T-cell (primary cell): ENCODE results near the gene PLRG1. TPM values are rescaled to one million over a fixed set of nuclear protein-coding genes. Genes with fewer than 3 reads are reported as not detected.
A peak's percentile ranks its signal among the peaks of the same experiment; 100 is the strongest.

Experiments
- ATAC-seq, 4 experiments: fragments of 200-7000 bp in 3 of 4; fragments of 150-1000 bp in 1 of 4; cut with Tn5 transposase; replicated peaks in 1 of 4; 1 replicate in 3 of 4; 2 replicates in 1 of 4; pipeline ENCODE4 v1.10.0; 2021; ENCODE audit warnings: moderate library complexity in 3 of 4, mild to moderate bottlenecking in 2 of 4, moderate number of reproducible peaks in 1 of 4
- CTCF ChIA-PET, 2 donors: fragments of 300-600 bp; sonication (Branson Sonifier 250); formaldehyde crosslinking; loops; one replicate each; lab custom pipeline; 2022; ENCODE audit warnings: antibody characterized with exemption in 2 of 2; lab: Charles Lee
- POLR2A ChIA-PET, 2 donors: fragments of 300-600 bp; sonication (Branson Sonifier 250); formaldehyde crosslinking; loops; one replicate each; lab custom pipeline; 2022; ENCODE audit warnings: antibody characterized with exemption in 2 of 2; lab: Charles Lee
- DNase-seq, 35 experiments: peaks; one replicate each; pipeline versions ENCODE4 v3.0.0 to v3.0.0-alpha.2; 2013 to 2023
- H3K27ac ChIP-seq: one replicate; pipeline ENCODE4 v1.5.1; 2013; ENCODE audit warnings: low read length
- H3K27me3 ChIP-seq, 2 experiments: replicated peaks in 1 of 2; 1 replicate in 1 of 2; 2 replicates in 1 of 2; pipeline versions ENCODE4 v1.6.1 to v1.7.0; 2013; ENCODE audit warnings: low read length in 1 of 2, mixed read lengths in 1 of 2; ENCODE audit not compliant: control insufficient read depth in 2 of 2, insufficient read depth in 2 of 2; ENCODE audit errors: extremely low read depth in 1 of 2
- H3K36me3 ChIP-seq, 2 donors: 1 replicate in 1 of 2; 2 replicates in 1 of 2; pipeline versions ENCODE4 v1.6.1 to v1.7.0; 2013; ENCODE audit warnings: low read length in 1 of 2; ENCODE audit not compliant: control insufficient read depth in 2 of 2, insufficient read depth in 1 of 2; ENCODE audit errors: extremely low read depth in 1 of 2
- H3K4me1 ChIP-seq, 2 experiments: 1 replicate in 1 of 2; 2 replicates in 1 of 2; pipeline versions ENCODE4 v1.6.1 to v1.7.0; 2013; ENCODE audit warnings: low read length in 2 of 2, mixed read lengths in 1 of 2; ENCODE audit not compliant: insufficient read depth in 2 of 2, control insufficient read depth in 1 of 2; ENCODE audit errors: extremely low read depth in 1 of 2
- H3K4me3 ChIP-seq, 2 donors: 1 replicate in 1 of 2; 2 replicates in 1 of 2; pipeline versions ENCODE4 v1.5.1 to v1.7.0; 2013; ENCODE audit warnings: mild to moderate bottlenecking in 2 of 2, low read length in 1 of 2, moderate library complexity in 1 of 2; ENCODE audit not compliant: control insufficient read depth in 1 of 2; ENCODE audit errors: extremely low read depth in 1 of 2
- H3K9me3 ChIP-seq: 2 replicates; pipeline ENCODE4 v1.7.0; 2013
- H3K27ac Mint-ChIP-seq, 2 donors: one replicate each; pipeline ENCODE4 v1.8.0; 2020 to 2021; ENCODE audit warnings: mild to moderate bottlenecking in 2 of 2, mixed read lengths in 2 of 2
- H3K27me3 Mint-ChIP-seq, 2 donors: one replicate each; pipeline ENCODE4 v1.8.0; 2021 to 2022; ENCODE audit warnings: mixed read lengths in 2 of 2
- H3K36me3 Mint-ChIP-seq: one replicate; pipeline ENCODE4 v1.8.0; 2021; ENCODE audit warnings: mixed read lengths
- H3K4me1 Mint-ChIP-seq, 3 donors: one replicate each; pipeline ENCODE4 v1.8.0; 2020 to 2022; ENCODE audit warnings: mixed read lengths in 3 of 3, mild to moderate bottlenecking in 1 of 3
- H3K4me3 Mint-ChIP-seq, 3 donors: one replicate each; pipeline ENCODE4 v1.8.0; 2020 to 2022; ENCODE audit warnings: mild to moderate bottlenecking in 3 of 3, mixed read lengths in 3 of 3, moderate library complexity in 3 of 3
- H3K9me3 Mint-ChIP-seq, 3 donors: one replicate each; pipeline ENCODE4 v1.8.0; 2020 to 2022; ENCODE audit warnings: mixed read lengths in 3 of 3
- WGBS: methylation state at CpG from one replicate; pipeline ENCODE4 v1.1.5; 2013; ENCODE audit warnings: missing lambda C conversion rate; ENCODE audit not compliant: insufficient coverage; 5-methylcytosine and 5-hydroxymethylcytosine counted together
- total RNA-seq, 35 experiments: library from RNA in 6 of 35; stranded (reverse) in 6 of 35; fragments of 120-200 nt in 1 of 35; gene quantifications; one replicate each; pipeline versions ENCODE4 v1.2.1 to v1.2.4 and lab custom pipeline; 2013 to 2026

PLRG1 gene
- total RNA-seq, 5 donors from 2014 or later (not counting 1 experiment from before 2014, with no cell fraction given): 58.7 to 77.4 (median 62.7) TPM

DNA sequence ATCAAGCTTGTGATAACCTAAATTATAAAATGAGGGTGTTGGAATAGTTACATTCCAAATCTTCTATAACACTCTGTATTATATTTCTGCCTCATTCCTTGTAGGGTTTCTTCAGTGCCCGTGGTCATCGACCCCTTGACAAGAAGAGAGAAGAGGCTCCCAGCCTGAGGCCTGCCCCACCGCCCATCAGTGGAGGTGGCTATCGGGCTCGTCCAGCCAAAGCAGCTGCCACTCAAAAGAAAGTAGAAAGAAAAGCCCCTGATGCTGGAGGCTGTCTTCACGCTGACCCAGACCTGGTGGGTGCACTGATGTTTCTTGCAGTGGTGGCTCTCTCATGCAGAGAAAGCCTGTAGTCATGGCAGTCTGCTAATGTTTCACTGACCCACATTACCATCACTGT is 15.5 kb upstream of the PLRG1 start:
- H3K4me3 Mint-ChIP-seq: no peak overlapping the region
- DNase-seq (no peak), ATAC-seq (no peak)
- no peaks in the 10 kb centered on the region for H3K36me3 Mint-ChIP-seq
- no peak overlapping the region for H3K27ac ChIP-seq
- H3K4me3 ChIP-seq: no peak overlapping the region
- no peaks in the 10 kb centered on the region for H3K27me3 ChIP-seq
- CTCF ChIA-PET: interaction anchor here in 1 of 2 donors (0.6 kb wide), 1 partner anchor 22 kb away, joined by 3 read pairs; no protein-coding TSS in a partner anchor
- no peaks in the 10 kb centered on the region for H3K36me3 ChIP-seq
- POLR2A ChIA-PET: no interaction called here
- H3K4me1 ChIP-seq: no peaks in the 10 kb centered on the region
- no peaks in the 10 kb centered on the region for H3K9me3 Mint-ChIP-seq
- H3K4me1 Mint-ChIP-seq: no peaks in the 10 kb centered on the region
- no peak overlapping the region for H3K27ac Mint-ChIP-seq
- 80% methylated on average over 2 of the region's 6 CpGs for WGBS
- H3K9me3 ChIP-seq: no peaks in the 10 kb centered on the region
- H3K27me3 Mint-ChIP-seq: peaks cover 0 to 11% of the 10 kb centered on the region in 2 donors

DNA sequence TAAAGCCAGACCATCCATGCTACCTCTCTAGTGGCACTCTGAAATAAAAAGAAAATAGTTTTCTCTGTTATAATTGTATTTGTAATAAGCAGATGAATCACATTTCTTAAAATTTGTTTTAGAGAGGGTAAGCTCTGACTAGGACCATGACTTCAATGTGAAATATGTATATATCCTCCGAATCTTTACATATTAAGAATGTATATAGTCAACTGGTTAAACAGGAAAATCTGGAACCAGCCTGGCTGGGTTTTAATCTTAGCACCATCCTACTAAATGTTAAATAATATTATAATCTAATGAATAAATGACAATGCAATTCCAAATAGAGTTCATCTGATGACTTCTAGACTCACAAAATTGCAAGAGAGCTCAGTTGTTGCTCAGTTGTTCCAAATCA is 14.1 kb upstream of the PLRG1 start:
- CTCF ChIA-PET: interaction anchor here in 1 of 2 donors (0.6 kb wide), 2 partner anchors 12 to 58 kb away, joined by 3 to 5 read pairs; no protein-coding TSS in a partner anchor
- WGBS: no CpG with 5 or more reads among the region's 1 CpG

DNA sequence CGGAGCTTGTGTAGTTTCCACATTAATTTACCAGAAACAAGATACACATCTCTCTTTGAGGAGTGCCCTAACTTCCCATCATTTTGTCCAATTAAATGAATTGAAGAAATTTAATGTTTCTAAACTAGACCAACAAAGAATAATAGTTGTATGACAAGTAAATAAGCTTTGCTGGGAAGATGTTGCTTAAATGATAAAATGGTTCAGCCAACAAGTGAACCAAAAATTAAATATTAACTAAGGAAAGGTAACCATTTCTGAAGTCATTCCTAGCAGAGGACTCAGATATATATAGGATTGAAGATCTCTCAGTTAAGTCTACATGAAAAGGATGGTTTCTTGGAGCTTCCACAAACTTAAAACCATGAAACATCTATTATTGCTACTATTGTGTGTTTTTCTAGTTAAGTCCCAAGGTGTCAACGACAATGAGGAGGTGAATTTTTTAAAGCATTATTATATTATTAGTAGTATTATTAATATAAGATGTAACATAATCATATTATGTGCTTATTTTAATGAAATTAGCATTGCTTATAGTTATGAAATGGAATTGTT is 12.6 kb upstream of the PLRG1 start, which contains the start of gene FGB:
TSS of gene FGB (plus strand) at position 315 of the 558 bp plus-strand sequence. CDS start at position 323, 8 bp downstream.
- H3K4me1 ChIP-seq: no peaks in the 10 kb centered on the region
- Mint-ChIP-seq H3K27me3 (peaks cover 2 to 13% of the 10 kb centered on the region in 2 donors), H3K36me3 (no peaks in the 10 kb centered on the region), H3K4me1 (no peaks in the 10 kb centered on the region), H3K27ac (no peak within 1 kb of the TSS), H3K9me3 (no peaks in the 10 kb centered on the region), H3K4me3 (no peak within 1 kb of the TSS)
- H3K9me3 ChIP-seq: no peaks in the 10 kb centered on the region
- no peak within 1 kb of the TSS for H3K4me3 ChIP-seq
- no CpG with 5 or more reads among the region's 2 CpGs for WGBS
- peaks cover 0 to 2% of the 10 kb centered on the region in 2 experiments for H3K27me3 ChIP-seq
- no peak for DNase-seq
- POLR2A ChIA-PET: no interaction called here
- no peak for ATAC-seq
- CTCF ChIA-PET: interaction anchor here (0.6 to 1.3 kb wide), 5 partner anchors 9 to 59 kb away, joined by 3 to 5 read pairs (median 3); no protein-coding TSS in a partner anchor
- no peak within 1 kb of the TSS for H3K27ac ChIP-seq
- H3K36me3 ChIP-seq: no peaks in the 10 kb centered on the region

More for the DNA sequence above, 14.1 kb upstream of the PLRG1 start:
- POLR2A ChIA-PET: no interaction called here
- ATAC-seq (no peak), DNase-seq (no peak)
- Mint-ChIP-seq H3K27me3 (peaks cover 0 to 9% of the 10 kb centered on the region in 2 donors), H3K4me1 (no peaks in the 10 kb centered on the region), H3K9me3 (no peaks in the 10 kb centered on the region), H3K4me3 (no peak overlapping the region), H3K27ac (no peak overlapping the region), H3K36me3 (no peaks in the 10 kb centered on the region)
- Histone ChIP-seq H3K4me3 (no peak overlapping the region), H3K9me3 (no peaks in the 10 kb centered on the region), H3K27me3 (no peaks in the 10 kb centered on the region), H3K4me1 (no peaks in the 10 kb centered on the region), H3K36me3 (no peaks in the 10 kb centered on the region), H3K27ac (no peak overlapping the region)

DNA sequence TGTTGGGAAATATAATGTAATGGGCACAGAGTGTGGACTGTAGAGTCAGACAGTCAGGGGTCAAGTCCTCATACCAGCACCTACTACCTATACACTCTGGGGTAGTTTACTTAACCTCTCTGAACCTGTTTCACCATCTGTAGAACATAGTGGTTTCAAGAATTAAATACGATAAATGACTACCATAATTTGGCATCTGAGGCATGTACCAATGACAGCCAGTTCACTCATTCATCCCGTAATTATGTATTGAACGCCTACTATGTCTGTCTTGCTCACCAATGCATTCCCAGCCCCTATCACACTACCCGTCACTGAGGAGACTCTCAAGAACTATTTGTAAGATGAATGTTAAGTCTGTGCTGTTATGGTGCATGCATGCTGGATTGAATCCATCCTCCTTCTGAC is 10.6 kb upstream of the PLRG1 start:
- no peaks in the 10 kb centered on the region for H3K9me3 Mint-ChIP-seq
- DNase-seq (no peak), ATAC-seq (no peak)
- no peak overlapping the region for H3K27ac ChIP-seq
- ChIA-PET CTCF (interaction anchor here in 1 of 2 donors (1.1 kb wide), 1 partner anchor 13 kb away, joined by 3 read pairs; no protein-coding TSS in a partner anchor), POLR2A (no interaction called here)
- no peaks in the 10 kb centered on the region for H3K9me3 ChIP-seq
- peaks cover 2 to 17% of the 10 kb centered on the region in 2 donors for H3K27me3 Mint-ChIP-seq
- H3K4me1 Mint-ChIP-seq: no peaks in the 10 kb centered on the region
- peaks cover 0 to 2% of the 10 kb centered on the region in 2 experiments for H3K27me3 ChIP-seq
- H3K27ac Mint-ChIP-seq: no peak overlapping the region
- H3K4me3 Mint-ChIP-seq: no peak overlapping the region
- H3K4me1 ChIP-seq: no peaks in the 10 kb centered on the region
- no CpG with 5 or more reads among the region's 4 CpGs for WGBS
- no peaks in the 10 kb centered on the region for H3K36me3 ChIP-seq
- no peak overlapping the region for H3K4me3 ChIP-seq
- no peaks in the 10 kb centered on the region for H3K36me3 Mint-ChIP-seq

DNA sequence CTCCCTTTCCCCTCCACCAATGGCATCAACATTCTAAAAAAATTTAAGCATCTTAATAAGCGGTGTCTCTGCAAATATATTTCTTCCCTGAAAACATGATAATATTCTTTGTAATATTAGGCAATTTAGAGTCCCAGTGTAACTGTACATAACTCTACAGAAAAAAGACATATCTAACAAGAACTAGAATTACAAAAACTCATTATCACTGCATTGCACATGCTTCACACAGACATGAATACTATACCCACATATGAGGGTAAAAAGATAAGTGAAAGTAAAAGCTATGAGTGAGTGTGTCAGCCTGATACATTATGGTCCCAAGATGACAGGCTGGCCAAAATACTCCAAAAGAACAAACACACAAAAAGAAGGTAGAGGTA is 10.2 kb upstream of the PLRG1 start:
- Histone ChIP-seq H3K27me3 (peaks cover 0 to 2% of the 10 kb centered on the region in 2 experiments), H3K4me3 (no peak overlapping the region), H3K4me1 (no peaks in the 10 kb centered on the region), H3K27ac (no peak overlapping the region), H3K36me3 (no peaks in the 10 kb centered on the region), H3K9me3 (no peaks in the 10 kb centered on the region)
- H3K27me3 Mint-ChIP-seq: peaks cover 2 to 17% of the 10 kb centered on the region in 2 donors
- ChIA-PET CTCF (interaction anchor here in 1 of 2 donors (1.1 kb wide), 1 partner anchor 14 kb away, joined by 3 read pairs; no protein-coding TSS in a partner anchor), POLR2A (no interaction called here)
- DNase-seq (no peak), ATAC-seq (no peak)
- no peaks in the 10 kb centered on the region for H3K36me3 Mint-ChIP-seq
- no CpG with 5 or more reads among the region's 1 CpG for WGBS
- no peak overlapping the region for H3K27ac Mint-ChIP-seq
- H3K4me1 Mint-ChIP-seq: no peaks in the 10 kb centered on the region
- H3K4me3 Mint-ChIP-seq: no peak overlapping the region
- no peaks in the 10 kb centered on the region for H3K9me3 Mint-ChIP-seq

DNA sequence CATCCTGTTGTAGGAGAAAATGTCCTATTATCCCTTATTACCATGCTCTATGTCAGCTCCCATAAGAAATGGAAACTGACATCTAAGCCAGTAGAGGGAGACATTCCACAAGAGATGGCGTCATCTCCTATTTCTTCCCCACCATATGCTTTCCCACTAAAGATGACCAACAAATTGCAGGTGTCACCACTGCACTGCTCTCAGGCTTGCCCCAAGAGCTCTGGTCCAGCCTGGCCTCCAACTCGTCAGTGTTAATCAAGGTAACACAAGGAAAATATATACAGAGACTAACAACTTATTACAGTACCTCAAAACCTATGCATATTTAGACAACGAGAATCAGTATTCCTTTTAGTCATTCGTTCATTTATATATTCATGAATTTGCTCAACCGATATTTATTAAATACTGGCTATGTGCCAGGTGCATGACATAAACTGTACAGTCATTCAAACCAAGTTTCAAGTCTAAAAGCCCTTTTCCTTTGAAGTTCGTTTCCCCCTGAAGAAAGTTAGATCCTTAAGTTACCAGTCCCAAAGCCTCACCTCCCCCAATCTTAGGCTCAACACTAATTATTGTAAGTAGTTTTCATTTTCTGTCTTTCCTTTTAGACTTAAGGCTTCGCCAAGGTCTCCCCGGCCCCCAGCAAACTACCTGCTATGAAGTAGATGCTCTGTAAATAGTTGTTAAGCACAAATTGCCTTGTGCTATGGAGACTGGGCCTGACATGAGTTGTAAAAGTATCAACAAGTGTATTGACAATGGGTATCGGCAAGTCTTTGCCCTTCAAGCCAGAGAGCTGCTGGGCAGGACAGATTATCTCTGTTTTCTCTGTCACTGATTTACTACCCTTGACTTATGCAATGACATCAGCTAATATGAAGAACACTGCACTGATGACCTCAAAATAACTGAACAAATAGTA is 9.6 kb upstream of the PLRG1 start:
- Histone ChIP-seq H3K27me3 (peaks cover 0 to 2% of the 10 kb centered on the region in 2 experiments), H3K9me3 (no peaks in the 10 kb centered on the region), H3K4me3 (no peak overlapping the region), H3K36me3 (no peaks in the 10 kb centered on the region), H3K27ac (no peak overlapping the region), H3K4me1 (no peaks in the 10 kb centered on the region)
- Mint-ChIP-seq H3K27me3 (peaks cover 2 to 17% of the 10 kb centered on the region in 2 donors), H3K27ac (no peak overlapping the region), H3K36me3 (no peaks in the 10 kb centered on the region), H3K9me3 (no peaks in the 10 kb centered on the region), H3K4me1 (no peaks in the 10 kb centered on the region), H3K4me3 (no peak overlapping the region)
- 64% methylated on average over 4 of the region's 9 CpGs for WGBS
- ChIA-PET POLR2A (interaction anchor here in 1 of 2 donors (0.8 kb wide), 1 partner anchor 11 kb away, joined by 17 read pairs; no protein-coding TSS in a partner anchor), CTCF (interaction anchor here (0.6 to 1.4 kb wide), 9 partner anchors 10 to 811 kb away, joined by 3 to 11 read pairs (median 4); partner anchors contain the start of gene PLRG1 (in 1 of the 2))
- ATAC-seq: no peak
- peak in 1 of 35 experiments; percentile 29 for DNase-seq
